SIG-M5 treated with dmso at 0.1 percent for 504 hours (cell line): Measurements from ENCODE around the gene TLR5.

Experiments
- DNase-seq: peaks from one replicate; lab custom pipeline; 2025; ENCODE audit not compliant: unreplicated experiment; lab: John Stamatoyannopoulos, UW

TLR5 gene

GRCh38 chr1:223152399-223152798, 9.4 kb upstream of the TLR5 start:
- no peak for DNase-seq

GRCh38 chr1:223150443-223150842, 7.4 kb upstream of the TLR5 start:
- DNase-seq = no peak

- DNase-seq = no peak
These were observed 4.8 kb upstream of the TLR5 start for GRCh38 chr1:223147873-223148272.

- DNase-seq = no peak
These were observed 4.4 kb upstream of the TLR5 start for GRCh38 chr1:223147409-223147808.

GRCh38 chr1:223146745-223147144, 3.7 kb upstream of the TLR5 start:
- DNase-seq = no peak

GRCh38 chr1:223144914-223145313, 1.9 kb upstream of the TLR5 start:
- DNase-seq = no peak

GRCh38 chr1:223144431-223144830, 1.4 kb upstream of the TLR5 start:
- no peak for DNase-seq

- peak; percentile 75 for DNase-seq
These were observed 645 bp upstream of the TLR5 start for GRCh38 chr1:223143537-223144248.

GRCh38 chr1:223142269-223142668, 779 bp downstream of the TLR5 start:
- no peak for DNase-seq

GRCh38 chr1:223140611-223141405, 2.2 kb downstream of the TLR5 start:
- no peak for DNase-seq

GRCh38 chr1:223137455-223138085, 5.5 kb downstream of the TLR5 start:
- DNase-seq = peak; percentile 75

- no peak for DNase-seq
These were observed 7.0 kb downstream of the TLR5 start for GRCh38 chr1:223136086-223136485.

GRCh38 chr1:223135176-223135942, 7.7 kb downstream of the TLR5 start:
- no peak for DNase-seq

GRCh38 chr1:223133824-223134435, 9.1 kb downstream of the TLR5 start:
- DNase-seq = peak; percentile 79

- DNase-seq = no peak
These were observed 9.7 kb downstream of the TLR5 start for GRCh38 chr1:223133306-223133823.

GRCh38 chr1:223129229-223129901, 13.7 kb downstream of the TLR5 start:
- no peak for DNase-seq

- no peak for DNase-seq
These were observed 16.3 kb downstream of the TLR5 start for GRCh38 chr1:223126741-223127140.

- no peak for DNase-seq
These were observed 17.3 kb downstream of the TLR5 start for GRCh38 chr1:223125766-223126165.

- no peak for DNase-seq
These were observed 19.9 kb downstream of the TLR5 start for GRCh38 chr1:223123011-223123610.

- no peak for DNase-seq
These were observed 24.6 kb downstream of the TLR5 start for GRCh38 chr1:223118418-223118817.
